Measurements from ENCODE around the gene HEXB. TPM values are rescaled to one million over a fixed set of nuclear protein-coding genes. Genes with fewer than 3 reads are reported as not detected.
"Not testable (repeated sequence)": the region's sequence is repeated elsewhere in the genome, so short reads cannot be mapped to it uniquely, and the experiment has no call there.

Gene HEXB
- total RNA-seq, 1 experiment from 2014 or later, result 809 TPM

DNA sequence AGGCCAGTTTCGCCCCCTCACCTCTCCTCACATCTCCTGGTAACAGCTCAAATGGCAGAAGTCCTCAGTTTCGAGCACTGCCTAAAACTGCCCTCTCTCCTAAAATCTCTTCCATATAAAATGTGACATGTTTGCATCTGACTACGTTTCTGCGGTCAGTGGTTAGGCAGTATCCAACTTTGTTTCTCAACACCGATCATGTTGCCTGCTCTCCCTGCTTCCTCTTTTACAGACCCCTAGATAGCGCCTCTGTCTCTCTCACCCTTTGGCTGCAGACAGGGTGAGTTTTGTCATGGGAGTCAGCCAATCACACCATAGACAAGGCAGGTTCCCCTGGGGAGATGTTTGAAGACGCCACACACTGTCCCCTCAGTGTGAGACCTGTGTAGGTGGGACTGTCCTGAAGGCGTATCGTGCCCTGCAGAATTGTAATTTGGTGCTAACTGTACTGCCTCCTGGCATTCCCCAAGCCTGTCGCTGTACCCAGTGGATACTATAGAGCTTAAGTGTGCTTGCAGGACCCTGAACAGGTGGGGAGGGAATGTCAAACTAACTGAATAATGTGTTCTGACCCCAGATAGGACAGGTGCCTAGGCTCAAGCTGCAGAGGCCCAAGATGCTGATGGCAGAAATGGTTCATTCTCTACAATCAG, 1.1 kb downstream of the HEXB start:
- peak; percentile 22 for DNase-seq (ENCODE audit: low read depth, low spot score)
- in situ Hi-C loops (cut with HindIII; ENCODE audit: low pct_unique_long_range_greater_than_20kb, low sequenced_read_pairs), result no loop called here

DNA sequence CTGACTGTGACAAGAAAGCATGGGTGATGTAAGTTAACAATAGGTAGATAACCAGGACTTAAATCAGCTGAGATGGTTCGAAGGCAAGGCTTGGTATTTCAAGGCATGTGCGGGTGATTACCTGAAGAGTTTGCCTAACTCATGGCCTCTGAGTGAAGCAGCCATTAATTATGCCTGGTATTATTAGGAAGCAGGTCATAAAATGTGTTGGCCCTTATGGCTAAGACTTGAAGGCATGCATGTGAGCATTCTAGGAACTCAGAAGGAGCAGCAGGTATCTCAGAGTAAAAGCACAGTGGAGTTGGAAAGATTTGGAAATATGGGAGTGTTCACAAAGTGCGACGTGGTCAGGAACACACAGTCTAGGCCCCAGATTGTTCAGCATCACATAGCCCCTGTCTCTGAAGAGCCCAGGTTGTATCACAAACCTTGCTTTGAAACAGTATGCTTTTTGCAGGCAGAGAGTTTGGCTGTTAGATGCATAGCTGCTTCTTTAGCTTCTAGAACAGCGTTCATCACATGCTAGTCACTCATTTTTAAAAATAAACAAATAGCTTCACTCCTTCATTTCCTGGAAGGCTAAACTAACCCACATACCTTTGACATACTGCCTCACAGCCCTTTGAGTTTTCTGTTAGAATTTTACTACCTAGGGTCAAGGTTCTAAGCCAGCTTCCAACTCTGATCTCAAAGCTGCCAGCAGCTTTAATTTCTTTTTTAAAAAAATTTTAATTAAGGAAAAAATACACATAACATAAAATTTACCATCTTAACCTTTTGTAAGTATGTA, 2.1 kb downstream of the HEXB start:
- no peak for DNase-seq (ENCODE audit: low read depth, low spot score)
- in situ Hi-C loops (cut with HindIII; ENCODE audit: low pct_unique_long_range_greater_than_20kb, low sequenced_read_pairs), result no loop called here

DNA sequence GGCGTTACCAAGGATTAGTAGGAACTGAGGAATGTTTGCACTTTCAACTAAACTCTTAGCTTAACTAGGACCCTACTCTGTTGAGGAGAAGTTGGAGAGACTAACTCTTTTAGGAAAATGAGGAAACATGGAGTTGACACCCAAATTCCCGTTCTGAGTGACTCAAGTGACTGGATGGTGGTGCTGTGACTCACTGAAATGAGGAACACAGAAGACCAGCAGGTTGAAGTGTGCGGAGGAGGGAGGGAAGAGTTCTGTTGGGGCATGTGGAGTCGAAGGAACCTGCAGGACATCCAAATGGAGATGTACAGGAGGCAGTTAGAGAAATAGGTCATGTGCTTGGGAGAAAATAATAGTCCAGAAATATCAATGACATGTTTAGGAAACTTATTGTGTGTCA, 8.2 kb downstream of the HEXB start:
- DNase-seq (ENCODE audit: low read depth, low spot score), result no peak
- in situ Hi-C loops (cut with HindIII; ENCODE audit: low pct_unique_long_range_greater_than_20kb, low sequenced_read_pairs), result no loop called here

DNA sequence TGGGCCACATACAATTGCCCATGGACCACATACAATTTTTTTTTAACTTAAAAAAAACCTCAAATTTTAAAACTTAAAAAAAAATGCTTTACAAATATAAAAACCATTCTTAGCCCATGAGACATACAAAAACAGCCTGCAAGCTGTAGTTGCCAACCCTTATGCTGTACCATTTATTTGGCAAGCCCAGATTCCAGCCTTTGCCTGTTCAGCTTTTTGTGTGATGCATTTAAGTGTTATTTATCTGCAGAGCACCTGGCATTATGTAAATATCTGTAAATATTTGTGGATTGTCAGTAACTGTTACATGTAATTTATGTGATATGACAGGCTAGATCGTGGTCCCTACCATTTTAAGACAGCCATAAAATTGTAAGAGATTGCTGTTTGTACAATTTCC, 32.6 kb downstream of the HEXB start:
- in situ Hi-C loops (cut with HindIII; ENCODE audit: low pct_unique_long_range_greater_than_20kb, low sequenced_read_pairs), result no loop called here
- no peak for DNase-seq (ENCODE audit: low read depth, low spot score)

DNA sequence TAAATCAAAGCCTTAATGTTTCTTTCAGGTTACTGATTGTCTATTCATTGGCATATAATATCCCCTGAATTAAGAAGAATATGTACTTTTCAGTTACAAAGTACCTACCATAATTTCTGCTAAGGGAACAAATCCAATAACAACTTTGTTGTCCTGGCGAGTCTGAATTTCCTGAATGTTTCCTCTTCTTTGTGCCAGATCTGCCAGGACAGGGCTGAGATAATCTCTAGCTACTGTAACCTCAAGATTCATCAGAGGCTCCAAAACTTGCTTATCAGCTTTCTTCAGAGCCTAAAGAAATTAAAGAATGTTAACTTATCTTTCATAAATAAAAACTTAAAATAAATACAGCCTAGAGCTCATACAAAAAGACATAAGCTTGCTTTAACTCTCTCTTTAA, 37.2 kb downstream of the HEXB start:
- no peak for DNase-seq (ENCODE audit: low read depth, low spot score)
- in situ Hi-C loops (cut with HindIII; ENCODE audit: low pct_unique_long_range_greater_than_20kb, low sequenced_read_pairs), result no loop called here

DNA sequence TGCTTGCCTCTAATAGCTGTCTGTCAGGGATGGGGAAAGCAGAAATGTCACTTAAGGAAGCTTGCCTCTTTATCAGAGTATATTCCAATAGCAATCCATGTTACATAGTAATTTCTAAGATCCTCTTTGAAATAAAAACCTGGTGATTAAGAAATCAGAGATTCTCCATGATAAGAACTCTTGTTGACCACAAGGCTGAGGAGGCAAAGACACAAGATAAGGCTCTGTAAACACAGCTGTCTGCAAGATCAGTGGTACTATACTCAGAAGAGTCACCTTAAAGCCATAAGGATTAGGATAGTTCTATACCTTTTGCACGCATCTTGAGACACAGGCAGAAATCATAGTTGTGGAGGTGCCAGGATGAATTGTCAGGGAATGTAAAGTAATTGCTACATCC, 40.3 kb downstream of the HEXB start:
- no peak for DNase-seq (ENCODE audit: low read depth, low spot score)
- in situ Hi-C loops (cut with HindIII; ENCODE audit: low pct_unique_long_range_greater_than_20kb, low sequenced_read_pairs), result no loop called here

DNA sequence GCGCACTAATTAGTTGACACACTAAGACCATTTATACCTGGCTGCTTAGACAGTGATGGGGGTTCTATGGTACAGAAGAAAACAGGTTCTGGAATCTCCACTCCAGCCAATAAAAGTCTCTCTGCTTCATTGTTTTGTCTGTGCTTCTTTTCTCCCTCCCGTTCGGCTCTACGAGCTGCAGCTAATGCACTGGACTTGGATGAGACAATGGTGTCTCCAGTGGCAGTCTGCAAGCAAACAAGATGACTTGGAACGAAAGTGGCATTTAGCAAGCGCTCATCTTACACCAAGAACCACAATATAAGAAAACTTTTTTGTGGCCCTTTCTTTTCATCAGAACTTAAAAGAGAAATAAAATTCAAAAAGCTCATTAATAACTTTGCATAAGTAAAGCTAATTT, 51.7 kb downstream of the HEXB start:
- no peak for DNase-seq (ENCODE audit: low read depth, low spot score)
- in situ Hi-C loops (cut with HindIII; ENCODE audit: low pct_unique_long_range_greater_than_20kb, low sequenced_read_pairs), result no loop called here

DNA sequence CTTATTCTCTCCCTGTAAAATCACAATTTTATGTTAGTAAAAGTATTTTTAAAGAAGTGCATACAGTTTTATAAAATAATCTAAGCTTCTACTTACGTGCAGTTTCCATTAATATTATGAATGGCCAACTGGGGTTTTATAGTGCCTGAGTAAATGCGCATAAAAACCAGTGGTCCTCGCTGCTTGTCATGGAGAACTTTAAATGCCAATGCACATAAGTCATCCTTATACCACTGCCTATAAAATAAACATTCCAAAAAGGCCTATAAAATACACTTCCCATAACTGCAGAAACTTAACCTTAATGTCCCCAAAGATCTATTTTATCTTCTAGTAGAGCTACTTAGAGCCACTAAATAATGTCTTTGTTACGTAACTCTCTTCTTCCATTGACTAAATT, 53.4 kb downstream of the HEXB start:
- DNase-seq (ENCODE audit: low read depth, low spot score), result no peak
- in situ Hi-C loops (cut with HindIII; ENCODE audit: low pct_unique_long_range_greater_than_20kb, low sequenced_read_pairs), result no loop called here

DNA sequence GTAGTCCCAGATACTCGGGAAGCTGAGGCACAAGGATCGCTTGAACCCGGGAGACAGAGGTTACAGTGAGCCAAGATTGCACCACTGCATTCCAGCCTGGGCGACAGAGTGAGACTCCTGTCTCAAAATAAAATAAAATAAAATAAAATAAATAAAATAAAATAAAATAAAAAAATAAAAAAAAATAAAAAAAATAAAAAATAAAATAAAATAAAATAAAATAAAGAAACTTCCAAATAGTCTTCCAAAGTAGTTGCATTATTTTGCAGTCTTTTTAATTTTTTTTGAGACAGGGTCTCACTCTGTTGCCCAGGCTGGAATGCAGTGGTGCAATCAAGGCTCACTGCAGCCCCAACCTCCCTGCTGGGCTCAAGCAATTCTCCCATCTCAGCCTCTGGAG, 63.7 kb downstream of the HEXB start:
- DNase-seq (ENCODE audit: low read depth, low spot score); in situ Hi-C loops (cut with HindIII; ENCODE audit: low pct_unique_long_range_greater_than_20kb, low sequenced_read_pairs): not testable (repeated sequence)

DNA sequence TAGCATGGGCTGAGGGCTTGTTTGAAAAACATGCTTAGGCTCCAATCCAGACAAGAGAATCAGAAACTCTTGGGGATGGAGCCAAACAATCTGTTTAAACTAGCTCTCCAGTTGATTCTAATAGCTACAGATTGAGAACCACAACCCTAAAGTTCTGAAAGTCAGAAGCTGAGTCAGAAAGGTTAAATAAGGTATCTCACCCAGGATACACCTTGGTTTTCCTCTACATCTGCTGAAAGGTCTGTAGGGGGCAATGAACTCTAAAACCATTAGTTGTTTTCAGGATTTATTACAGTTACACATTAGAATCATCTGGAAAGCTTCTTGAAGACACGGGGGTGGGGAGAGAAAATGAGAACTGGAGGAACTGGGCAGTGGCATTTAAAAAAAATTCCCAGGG, 76.2 kb downstream of the HEXB start:
- in situ Hi-C loops (cut with HindIII; ENCODE audit: low pct_unique_long_range_greater_than_20kb, low sequenced_read_pairs), result no loop called here
- no peak for DNase-seq (ENCODE audit: low read depth, low spot score)

DNA sequence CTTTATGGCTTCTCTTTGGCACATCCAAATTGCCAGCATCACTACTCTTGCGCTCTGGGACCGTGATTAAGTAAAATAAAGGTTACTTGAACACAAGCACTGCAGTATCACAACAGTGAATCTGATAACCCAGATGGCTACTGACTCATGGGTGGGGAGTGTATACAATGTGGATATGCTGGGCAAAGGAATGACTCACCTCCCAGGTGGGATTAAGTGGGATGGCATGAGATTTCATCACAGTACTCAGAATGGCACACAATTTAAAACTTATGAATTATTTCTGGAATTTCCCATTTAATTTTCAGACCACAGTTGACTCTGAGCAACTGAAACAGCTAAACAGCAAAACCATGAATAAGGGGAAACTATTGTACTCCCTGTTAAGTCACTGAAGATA, 77.6 kb downstream of the HEXB start:
- in situ Hi-C loops (cut with HindIII; ENCODE audit: low pct_unique_long_range_greater_than_20kb, low sequenced_read_pairs), result no loop called here
- no peak for DNase-seq (ENCODE audit: low read depth, low spot score)

DNA sequence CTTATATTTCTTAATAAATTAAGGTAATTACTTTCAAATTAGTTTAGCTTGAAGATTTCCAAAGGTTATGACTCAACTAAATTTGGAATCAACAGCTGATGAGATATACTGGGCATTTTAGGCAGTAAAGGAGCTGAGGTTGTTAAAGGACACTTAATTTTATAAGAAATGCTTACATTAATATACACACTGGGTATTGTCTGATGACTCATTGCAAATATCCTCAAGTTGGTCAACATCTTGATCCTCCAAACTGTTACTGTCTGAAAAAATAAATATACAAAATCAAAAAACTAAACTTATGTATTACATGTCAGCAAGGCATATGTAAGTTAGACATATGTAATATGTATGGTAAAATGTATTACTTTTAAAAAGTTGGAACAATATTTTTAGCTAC, 78.5 kb downstream of the HEXB start:
- in situ Hi-C loops (cut with HindIII; ENCODE audit: low pct_unique_long_range_greater_than_20kb, low sequenced_read_pairs), result no loop called here
- DNase-seq (ENCODE audit: low read depth, low spot score), result no peak

DNA sequence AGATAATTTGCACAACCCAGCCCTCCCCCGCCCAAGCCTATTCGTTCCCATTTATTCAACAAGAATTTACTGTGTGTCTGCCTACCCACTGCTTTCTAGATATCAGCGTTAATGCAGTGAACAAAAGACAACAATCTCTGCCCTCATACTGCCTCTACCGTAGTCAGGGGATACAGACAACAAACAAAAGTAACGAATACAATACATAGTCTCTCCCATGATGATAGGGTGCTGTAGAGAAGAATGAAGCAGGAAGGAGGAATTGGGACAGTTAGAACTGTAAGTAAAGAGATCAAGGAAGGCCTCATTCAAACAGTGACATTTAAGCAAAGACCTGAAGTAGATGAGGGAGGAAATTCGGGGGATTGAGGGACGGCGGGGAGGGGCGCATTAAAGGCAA, 80.2 kb downstream of the HEXB start:
- DNase-seq (ENCODE audit: low read depth, low spot score), result peak; percentile 40
- in situ Hi-C loops (cut with HindIII; ENCODE audit: low pct_unique_long_range_greater_than_20kb, low sequenced_read_pairs), result no loop called here

DNA sequence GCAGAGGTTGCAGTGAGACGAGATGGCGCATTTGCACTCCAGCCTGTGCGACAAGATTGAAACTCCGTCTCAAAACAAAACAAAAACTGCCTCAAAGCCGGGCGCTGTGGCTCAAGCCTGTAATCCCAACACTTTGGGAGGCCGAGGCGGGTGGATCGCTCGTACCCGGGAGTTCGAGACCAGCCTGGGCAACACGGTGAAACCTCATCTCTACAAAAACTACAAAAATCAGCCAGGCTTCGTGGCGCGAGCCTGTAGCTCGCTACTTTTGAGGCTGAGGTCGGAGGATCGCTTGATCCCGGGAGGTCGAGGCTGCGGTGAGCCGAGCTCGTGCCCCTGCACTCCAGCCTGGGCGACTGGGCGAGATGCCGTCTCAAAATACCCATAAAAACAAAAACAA, 80.9 kb downstream of the HEXB start:
- DNase-seq (ENCODE audit: low read depth, low spot score), result no peak
- in situ Hi-C loops (cut with HindIII; ENCODE audit: low pct_unique_long_range_greater_than_20kb, low sequenced_read_pairs), result no loop called here

DNA sequence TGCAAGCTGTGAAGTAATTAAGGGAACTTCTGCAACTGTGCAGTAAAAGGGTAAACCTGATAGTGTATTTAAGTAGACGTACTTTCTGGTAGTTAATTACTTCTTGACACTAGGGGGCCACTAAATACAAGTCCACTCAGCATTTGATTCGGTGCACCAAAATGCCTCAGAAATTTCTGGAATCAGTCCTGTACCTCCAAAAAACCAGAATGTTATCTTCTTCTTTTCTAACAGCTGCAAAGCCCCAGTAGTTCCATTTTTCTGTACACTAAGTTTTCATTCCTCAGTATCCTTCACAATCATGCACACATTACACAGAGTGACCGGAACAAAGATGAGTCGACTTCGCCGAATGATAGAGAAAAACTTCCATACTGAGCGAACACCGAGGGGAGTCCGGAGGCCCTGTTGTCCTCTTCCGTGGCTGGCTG, 81.4 kb downstream of the HEXB start:
- peak; percentile 60 for DNase-seq (ENCODE audit: low read depth, low spot score)
- in situ Hi-C loops (cut with HindIII; ENCODE audit: low pct_unique_long_range_greater_than_20kb, low sequenced_read_pairs), result no loop called here

DNA sequence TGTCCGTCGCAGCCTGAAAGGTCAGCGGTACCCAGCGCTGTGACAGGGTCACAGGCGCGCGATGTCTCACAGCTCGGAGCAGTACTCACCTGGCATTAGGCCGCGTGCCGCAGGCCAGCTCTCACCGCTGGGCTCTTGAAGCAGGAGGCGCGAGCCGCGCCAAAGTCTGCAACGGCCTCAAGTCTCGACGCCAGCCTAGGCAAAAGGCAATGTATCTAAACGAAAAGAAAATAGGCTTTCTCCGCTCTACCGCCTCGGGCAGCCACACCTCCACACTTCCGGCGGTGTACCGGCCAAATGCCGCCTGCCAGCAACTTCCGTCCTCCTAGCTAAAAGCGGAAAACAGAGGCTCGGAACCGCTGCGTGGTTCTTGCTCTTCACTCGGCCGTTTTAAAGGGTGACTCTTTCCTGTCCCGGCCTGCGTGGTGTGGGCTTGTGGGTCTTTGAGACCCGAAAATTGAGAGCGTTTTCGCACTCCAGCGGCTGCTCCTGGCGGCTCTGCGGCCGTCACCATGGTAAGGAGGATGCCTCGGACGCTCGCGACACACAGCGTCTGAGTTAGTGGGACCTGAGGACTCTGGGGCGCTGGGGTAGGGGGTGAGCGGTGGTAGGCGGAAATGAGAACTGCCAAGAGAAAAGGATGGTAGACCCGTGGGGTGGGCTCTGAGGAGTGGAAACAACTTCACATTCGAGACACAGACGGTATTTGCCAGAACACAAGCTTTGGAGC, 82.0 kb downstream of the HEXB start, which contains the start of the genes GFM2 and NSA2:
Gene GFM2, minus strand, starts transcription at position 269 of the 730 bp plus-strand sequence. CDS start 3,375 bp downstream, outside the sequence.
Gene NSA2, plus strand, starts transcription at position 401 of the 730 bp plus-strand sequence. Its CDS starts 112 bp downstream, at position 513.
- in situ Hi-C loops (cut with HindIII; ENCODE audit: low pct_unique_long_range_greater_than_20kb, low sequenced_read_pairs), result no loop called here

DNA sequence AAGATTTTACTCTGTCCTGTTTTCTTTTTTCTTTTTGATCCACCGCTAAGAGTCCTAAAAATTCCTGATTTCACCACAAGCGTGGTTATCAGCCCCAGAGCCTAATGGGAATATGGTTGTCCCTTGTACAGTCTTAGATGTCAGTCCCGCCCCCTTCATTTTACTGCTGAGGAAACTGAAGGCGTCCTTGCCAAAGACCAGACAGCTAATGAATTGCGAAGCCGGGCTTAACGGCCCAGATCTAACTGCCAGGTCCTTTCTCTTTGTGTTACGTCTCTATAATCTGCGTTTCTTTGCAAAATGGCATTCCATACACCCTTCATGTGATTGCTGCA, 82.5 kb downstream of the HEXB start:
- in situ Hi-C loops (cut with HindIII; ENCODE audit: low pct_unique_long_range_greater_than_20kb, low sequenced_read_pairs), result no loop called here
- peak; percentile 61 for DNase-seq (ENCODE audit: low read depth, low spot score)

More for the DNA sequence above, 82.0 kb downstream of the HEXB start, which contains the start of the genes GFM2 and NSA2:
- DNase-seq (ENCODE audit: low read depth, low spot score), result peak; percentile 93

Measured in SK-MEL-5 (cell line).